Measurements from ENCODE around the gene PPP1CB.

Gene PPP1CB

DNA sequence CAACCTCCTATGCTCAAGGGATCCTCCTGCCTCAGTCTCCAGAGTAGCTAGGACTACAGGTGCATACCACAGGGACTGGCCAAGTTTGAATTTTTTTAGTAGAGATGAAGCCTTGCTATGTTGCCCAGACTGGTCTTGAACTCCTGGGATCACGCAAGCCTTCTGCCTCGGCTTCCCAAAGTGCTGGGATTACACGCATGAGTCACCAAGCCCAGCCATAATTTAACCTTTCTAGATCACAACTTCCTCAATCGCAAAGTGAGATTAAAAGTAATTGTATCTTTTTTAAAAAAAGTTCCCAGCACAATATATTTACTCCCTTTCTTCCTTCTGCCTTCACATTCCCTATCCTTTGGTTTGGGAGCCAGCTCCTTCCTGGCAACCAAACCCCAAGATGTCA is 5.8 kb upstream of the PPP1CB start:
- no peak for DNase-seq

DNA sequence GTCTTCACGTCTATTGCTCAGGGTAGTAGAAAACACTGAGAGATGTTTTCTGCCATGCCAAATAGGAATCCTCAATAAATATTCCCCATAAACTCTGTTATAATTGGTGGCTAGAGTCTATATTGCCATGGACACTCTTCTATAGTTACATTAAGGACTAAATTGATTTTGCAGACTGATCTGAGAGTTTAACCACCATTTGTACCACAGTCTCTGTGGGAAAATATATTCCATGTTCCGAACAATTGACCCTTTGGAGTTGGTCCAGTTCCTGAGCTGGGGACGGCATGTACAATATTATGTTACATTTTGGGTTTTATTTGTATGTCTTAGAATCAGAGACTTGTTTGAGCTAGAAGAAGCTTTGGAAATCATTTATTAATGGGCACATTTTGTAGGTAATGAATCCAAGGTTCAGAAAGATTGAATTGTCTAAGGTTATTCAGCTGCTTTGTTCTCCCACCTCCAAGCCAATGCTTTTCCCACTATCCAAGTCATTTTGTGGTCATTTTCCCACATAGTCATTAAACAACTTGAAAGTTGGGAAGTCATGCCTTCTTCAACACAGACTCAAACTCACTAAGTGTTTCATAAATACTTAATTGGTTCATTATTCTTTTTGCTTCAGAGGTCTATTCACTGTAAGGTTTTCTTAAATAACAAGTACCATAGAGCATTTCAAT is 5.1 kb upstream of the PPP1CB start:
- no peak for DNase-seq

DNA sequence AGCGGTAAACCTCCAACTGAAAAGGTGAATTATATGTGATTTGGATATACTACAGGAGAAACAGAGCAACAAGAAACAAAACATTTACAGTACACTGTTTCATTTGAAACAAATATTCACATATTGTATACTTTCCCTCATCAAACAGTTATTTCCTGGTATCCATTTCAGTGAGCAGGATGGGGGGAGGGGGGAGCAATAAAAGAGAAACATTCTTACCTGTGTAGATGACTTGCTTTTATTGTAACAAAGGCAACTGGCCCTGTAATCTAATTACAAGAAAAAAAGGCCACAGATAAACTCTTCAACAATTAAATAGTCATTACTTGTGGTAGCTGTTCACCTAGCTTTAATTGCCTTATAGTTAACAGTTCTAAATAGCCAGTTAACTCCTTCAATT is 3.9 kb upstream of the PPP1CB start:
- DNase-seq = no peak

DNA sequence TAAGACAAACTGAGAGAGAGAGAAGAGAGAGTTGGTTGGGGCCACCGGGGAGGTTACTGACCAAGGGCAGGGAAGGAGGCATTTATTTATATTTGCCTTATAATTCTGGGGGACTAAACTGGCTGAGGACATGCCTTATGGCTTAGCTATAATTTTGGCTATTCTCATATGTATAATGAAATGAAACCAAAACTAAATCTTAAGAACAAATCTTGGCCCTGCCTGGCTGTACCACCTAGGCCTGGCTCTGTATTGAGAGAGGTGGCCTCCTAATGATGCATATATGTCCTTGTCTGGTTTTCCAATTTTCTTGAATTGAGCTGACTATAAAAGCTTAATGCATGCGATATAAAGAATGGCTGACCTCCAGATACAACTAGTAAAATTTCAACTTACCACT is 3.5 kb upstream of the PPP1CB start:
- DNase-seq = no peak

DNA sequence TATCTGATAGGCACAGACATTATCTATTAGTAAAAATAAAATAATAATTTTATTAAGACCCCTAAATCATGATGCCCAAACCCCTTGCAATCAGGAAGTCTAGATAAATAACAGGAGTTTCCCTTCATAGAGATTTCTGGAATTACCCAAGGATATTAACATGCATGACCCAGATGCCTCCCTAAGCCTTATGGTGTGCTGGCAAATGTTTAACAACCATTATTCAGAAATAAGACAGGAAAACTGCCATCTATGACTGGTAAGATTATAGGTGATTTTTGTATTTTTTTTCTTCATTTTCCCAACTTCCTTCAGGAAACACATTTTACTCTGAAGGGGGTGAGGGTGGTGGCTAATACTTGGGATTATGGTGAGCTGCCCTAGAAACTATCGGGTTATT is 2.7 kb upstream of the PPP1CB start:
- no peak for DNase-seq

DNA sequence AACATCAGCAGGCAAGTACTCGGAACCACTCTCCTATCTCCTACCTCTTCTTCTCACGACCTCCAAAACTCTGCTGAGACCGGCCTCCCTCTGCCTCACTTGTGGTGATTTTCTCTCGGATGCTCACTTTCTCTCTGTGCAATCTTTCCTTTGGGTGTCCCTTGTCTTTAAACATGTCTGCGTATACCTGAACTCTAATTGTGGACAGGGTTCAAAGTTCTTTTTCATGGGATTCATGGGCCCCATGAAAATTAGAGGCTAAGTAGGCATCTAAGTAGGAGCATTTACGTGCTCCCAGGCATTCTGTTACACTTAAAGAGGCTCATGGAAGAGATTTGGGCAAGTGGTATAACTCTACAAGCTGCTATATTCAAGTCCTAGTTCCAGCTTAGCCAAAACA is 2.1 kb upstream of the PPP1CB start:
- no peak for DNase-seq

DNA sequence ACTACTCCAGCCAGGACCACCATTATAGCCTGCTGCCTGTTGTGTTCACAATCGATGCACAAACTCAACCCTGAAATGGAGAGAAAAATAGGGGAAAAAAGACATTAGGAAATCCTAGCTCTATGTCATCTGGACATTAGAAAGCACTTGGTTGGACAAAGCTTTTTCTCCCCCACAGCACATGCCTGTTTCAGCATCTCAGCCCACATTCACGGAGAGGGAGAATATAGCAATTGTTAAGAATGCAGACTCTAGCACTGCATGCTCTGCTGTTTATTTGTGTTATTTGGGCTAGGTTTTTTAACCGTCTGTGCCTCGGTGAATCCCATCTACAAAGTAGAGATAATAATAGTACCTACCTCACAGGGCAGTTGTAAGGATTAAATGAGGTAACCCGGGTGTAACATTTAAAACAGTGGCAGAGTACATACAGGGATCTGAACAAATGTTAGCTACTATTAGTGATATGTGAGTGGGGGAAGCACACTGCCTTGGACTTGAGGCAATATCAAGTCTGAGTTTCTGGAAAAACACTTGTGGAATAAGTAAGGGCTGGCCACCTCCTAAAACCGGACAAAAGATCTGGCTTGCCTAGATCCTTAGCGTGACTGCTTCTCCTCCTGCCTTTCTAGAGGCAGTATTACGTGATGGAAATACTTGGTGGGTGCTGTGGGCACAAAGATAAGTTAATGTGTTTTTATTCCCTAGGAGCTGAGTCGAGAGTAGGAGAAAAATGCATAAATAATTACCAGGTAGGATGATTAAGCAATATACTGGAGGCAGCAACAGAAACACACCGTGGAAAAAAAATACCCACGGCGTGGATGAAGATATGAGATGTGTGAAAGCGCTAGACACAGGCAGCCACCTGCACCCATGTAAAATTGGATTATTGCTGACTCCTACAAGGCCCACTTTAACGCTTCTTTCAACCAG is 1.0 kb upstream of the PPP1CB start:
- DNase-seq = no peak

DNA sequence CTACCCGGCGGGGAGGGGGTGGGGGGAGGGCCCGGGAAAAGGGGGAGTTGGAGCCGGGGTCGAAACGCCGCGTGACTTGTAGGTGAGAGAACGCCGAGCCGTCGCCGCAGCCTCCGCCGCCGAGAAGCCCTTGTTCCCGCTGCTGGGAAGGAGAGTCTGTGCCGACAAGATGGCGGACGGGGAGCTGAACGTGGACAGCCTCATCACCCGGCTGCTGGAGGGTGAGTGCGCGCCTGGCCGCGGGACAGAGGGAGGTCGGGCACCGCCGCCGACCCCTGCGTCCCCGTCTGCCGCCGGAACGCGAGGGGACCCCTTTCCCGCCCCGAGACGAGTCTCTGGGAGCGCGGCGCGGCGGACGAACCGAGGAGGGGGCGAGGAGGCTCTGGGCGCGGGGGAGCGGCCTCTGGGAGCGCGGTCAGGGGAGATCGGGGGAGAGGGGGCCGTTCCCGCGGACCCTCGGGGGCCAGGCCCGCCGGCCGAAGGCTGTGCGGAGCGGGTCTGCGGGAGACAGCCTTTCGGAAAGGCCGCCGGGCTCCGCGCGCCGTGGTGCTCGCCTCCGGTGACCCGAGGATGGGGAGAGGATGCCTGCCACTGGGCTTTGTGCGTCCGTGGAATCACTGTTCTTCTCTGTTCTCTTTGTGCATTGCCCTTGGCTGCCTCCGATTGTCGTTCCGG is 463 bp downstream of the PPP1CB start:
- DNase-seq = no peak

DNA sequence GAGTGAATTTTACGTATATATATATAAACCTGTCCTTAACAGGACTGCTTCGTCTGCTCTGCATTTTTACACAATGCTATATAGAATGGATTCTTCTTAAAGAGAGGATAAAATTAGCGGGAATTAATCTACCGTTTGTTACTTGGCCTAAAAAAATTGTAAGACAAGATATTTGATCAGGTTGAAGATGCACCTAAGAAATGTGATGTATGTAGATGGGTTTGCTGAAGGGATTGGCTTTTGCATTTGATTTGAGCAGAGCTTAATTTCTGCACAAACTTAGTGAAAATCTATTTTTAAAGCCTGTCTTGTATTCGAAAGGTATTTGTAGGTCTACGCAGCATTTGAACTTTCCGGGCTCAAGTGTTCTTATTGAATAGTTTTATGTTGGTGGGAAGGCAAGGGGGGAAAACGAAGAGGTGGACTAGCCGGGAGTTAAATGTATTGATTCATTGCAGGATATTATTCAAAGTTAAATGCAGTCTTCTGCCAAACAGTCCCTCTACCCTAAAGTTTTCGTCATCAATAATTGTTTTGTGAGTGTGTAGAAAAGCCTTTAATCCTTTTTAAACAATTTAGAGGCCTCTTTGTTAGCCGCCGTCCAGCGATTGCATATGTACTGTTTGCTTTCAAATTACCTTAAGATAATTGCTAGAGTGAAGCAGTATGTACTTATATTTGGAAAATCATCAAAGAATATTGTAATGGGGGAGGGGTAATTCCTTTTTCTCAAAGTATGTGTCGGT is 1.2 kb downstream of the PPP1CB start:
- no peak for DNase-seq

DNA sequence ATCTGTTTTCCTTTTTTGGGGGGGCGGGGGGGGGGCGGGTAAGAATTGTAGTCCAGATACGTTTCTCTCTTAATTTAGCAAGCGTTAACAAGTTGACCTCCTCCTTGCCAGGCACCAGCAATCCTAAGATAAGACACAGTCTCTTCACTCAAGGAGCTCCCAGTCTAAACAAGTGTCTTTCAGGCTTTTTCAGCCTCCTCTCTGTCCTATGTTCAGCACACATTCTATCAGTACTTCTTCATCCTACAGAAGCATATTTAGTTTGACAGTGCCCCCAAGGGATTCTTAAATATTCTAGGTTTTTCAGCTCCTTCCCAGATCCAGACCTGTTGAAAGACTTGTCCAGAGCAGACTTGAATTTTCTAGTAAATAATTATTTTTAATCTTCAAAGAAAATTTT is 2.7 kb downstream of the PPP1CB start:
- DNase-seq = no peak

DNA sequence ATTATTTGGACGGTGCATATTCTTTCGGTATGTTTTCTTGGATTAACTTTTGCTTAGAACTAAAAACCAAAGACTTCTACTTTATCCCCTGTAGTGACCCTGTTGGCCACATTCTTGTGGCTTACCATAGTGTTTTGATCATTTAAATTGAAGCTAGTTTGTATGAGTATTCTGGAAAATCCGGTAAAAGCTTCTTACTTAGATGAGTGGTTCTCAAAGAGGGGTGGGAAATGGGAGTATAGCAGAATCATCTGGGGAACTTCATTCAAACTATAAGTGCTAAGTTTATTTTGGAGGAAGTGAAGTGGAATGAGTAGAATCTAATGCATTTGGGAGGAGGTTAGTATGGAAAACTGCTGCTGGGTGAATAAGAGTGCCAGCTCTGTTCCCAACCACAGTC is 3.8 kb downstream of the PPP1CB start:
- no peak for DNase-seq

DNA sequence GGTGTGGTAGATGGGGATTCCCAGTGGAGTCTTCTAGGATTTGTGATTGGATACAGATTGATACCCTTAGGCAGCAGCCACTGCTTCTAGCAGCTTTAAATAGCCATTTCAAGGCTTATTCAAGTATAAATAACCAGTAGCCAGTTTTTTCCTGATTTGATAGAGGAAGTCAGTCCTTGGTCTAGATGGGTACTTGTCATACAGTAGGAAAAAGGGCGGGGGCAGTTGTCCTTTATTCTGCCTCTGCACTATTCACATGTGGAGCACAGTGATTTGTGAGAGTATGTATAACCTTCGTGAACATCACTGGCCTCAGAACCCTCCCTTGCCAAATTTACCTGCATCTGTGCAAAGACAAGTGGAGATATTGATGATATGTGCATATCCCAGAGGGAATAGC is 6.8 kb downstream of the PPP1CB start:
- DNase-seq = no peak

DNA sequence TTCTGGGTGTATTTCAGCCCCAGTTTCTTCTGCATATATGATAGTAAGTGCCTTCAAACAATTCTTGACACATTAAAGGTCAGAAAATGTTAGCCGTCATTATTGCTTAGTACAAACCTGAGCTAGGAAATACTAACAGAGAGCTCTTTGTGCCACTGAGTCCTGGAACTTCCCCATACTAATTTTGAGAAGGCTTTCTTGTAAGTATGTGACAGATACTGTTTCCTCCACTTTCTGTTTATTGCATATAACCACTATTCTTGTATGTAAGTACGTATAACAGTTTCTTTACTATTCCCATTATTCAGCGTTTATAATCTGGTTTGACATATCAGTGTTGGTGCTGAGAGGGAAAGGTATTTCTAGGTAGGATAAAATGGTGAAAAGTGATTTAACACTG is 9.8 kb downstream of the PPP1CB start:
- DNase-seq = no peak

DNA sequence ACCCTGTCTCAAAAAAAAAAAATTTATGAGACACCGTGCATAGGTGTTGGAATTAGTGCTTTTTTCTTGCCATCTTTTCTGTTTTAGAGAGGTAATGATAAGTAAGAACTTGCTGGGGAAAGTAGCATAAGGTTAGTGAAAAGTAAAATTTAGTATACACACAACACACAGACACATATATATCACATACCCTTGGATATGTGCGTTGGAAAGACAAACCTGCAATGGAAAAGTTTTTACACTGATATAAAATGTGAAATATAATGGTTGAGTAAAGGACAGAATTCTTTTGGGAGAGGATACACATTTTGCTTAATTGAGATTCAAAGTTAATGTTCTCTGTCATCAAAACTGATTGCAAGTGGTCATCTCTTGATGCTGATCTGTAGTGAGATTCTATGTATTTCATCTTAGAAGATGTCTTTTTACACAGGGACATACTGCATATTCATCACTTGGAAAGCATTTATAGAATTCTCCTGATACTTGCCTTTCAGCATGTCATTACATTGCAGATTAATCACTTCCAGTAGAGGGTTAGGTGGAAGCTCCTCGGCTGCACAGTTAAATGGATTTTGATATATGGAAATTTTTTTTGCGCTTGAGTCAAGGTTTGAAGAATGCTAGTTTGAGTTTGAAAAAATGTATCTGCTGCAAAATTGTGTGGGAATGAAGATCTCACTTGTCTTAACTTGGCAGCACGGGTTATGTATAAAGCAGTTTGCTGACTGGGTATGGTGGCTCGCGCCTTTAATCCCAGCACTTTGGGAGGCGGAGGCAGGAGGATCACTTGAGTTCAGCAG is 13.5 kb downstream of the PPP1CB start:
- no peak for DNase-seq

DNA sequence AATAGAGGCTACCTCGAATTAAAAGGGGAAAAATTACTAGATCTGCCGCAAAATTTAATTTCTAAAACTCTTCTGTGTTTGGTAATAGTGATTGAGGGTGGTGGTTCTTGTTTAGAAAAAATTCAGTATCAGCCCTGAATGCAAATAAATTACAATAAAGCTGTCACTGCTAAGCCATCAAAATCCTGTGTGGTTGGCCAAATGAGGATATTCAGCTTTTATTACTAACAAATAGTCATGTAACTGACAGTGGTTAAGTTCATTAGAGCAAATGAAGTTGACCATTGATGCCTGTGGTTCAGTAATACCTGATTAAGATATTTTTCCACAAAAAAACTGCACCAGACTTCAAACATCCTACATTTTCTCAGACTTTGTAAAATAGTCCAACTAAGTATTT is 14.4 kb downstream of the PPP1CB start:
- DNase-seq = no peak

DNA sequence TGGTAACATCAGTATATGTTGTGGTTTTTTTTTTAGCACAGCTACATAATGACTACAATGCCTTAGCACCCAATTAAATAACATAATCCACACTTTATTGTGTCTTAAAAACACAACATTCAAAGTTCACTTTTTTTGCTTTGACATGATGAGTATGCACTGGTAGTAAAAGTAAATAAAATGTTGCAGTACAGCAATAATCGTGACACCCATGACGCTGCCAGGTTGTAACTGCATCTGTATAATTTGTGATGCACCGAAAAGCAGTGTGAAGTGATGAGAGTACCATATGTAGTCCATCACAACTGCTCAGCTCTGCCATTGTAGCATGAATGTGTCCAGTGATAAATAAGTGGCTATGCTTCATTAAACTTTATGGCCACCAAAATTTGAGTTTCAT is 15.7 kb downstream of the PPP1CB start:
- DNase-seq = no peak

DNA sequence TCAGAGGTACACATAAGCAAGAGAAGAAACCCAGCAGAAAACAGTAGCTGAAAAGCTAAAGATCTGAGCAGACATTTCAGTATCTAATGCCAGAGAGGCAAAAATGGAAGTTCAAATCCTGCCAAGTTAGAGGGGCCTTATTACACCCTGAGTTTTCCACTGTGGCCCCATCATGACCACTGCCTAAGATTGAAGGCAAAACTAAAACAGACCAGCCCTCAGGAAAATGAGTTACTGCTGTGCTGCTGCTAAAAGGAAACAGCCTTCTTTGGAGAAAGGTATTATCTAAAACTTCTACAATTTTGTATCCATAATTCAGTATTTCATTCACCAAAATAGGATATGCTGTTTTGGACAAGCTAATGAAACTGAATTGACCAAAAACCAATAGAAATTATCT is 16.8 kb downstream of the PPP1CB start:
- DNase-seq = no peak

DNA sequence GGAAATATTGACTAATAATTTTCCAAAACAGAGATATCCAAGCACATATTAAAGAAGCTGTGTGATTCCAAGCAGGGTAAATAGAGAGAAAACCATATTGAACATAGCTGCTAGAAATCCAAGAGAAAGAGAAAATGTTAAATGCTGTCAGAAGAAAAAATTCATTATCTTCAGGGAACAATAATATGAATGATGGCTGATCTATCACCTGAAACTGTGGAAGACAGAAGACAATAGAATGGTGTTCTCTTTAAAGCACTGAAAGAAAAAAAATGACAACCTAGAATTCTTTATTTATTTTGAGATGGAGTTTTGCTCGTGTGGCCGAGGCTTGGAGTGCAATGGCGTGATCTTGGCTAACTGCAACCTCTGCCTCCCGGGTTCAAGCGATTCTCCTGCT is 17.3 kb downstream of the PPP1CB start:
- DNase-seq = no peak

DNA sequence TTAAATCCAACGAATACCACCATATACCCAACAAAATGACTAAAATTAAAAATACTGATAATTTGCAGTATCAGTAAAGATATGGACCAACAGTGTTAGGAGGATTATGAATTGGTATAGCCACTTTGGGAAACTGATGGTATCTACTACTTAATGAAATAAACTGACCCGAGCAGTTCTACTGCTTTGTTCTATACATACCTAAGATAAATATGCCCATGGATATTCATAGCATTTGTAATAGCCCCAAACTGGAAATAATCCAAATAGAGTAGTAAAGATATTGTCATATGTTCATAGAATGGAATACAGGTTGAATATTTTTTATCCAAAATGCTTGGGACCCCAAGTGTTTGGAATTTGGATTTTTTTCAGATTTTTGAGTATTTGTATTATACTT is 20.7 kb downstream of the PPP1CB start:
- no peak for DNase-seq

DNA sequence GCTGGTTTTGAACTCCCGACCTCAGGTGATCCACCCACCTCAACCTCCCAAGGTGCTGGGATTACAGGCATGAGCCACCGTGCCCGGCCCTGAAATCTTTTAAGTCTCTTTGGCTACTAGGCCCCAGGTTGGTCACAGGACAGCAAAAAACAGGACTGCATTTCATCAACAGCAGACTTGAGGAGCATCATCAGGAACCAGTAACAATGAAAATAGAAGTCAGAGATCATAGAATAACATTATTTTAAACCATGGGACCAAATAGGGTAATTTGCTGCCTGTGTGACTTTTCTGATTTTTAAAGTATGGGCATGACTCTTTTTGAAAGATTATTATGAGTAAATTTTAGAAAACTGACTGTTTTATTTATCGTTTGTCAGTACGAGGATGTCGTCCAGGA is 24.8 kb downstream of the PPP1CB start:
- no peak for DNase-seq

DNA sequence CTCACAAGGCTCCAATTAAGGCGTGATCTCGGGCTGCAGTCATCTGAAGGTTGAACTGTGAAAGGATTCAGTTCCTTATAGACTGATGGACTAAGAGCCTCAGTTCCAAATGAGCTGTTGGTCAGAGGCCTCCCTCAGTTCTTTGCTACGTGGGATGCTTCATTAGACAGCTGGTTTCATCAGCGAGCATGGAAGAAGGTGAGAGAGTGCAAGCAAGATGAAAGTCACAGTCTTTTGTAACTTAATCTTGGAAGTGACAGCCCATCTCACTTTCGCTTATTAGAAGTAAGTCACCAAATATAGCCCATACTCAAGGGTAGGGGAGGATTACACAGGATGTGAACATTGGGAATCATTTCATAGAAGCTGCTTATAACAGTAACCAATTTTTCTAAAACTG is 26.8 kb downstream of the PPP1CB start:
- no peak for DNase-seq

DNA sequence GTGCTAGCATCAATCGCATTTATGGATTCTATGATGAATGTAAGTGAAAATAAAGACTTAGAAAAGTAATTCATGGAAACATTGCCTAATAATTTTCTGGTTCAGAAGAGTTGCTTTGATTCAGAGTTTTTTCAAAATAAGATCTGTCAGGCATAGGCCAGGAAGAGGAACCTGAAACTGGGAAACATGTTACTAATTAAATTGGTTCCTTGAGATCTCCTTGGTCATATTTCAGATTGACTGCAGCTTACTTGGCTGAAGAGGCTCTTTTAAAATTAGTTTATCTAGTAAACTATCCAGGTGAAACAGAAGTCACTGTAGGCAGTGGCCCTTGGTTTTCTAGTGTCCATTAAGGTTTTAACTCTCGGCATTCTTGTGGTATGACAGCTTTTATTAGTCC is 27.4 kb downstream of the PPP1CB start:
- no peak for DNase-seq
